ENCODE measurements around the gene NOS1. TPM values are rescaled to one million over a fixed set of nuclear protein-coding genes. Genes with fewer than 3 reads are reported as not detected.
A peak's percentile ranks its signal among the peaks of the same experiment; 100 is the strongest.

NOS1 gene
- total RNA-seq, 1 donor from 2014 or later, result 0.11 TPM

- intact Hi-C loops (cut with DNase I), result loop anchor here (1.0 to 10.0 kb wide), 4 partner anchors 132 to 470 kb away; no protein-coding TSS in a partner anchor
- ATAC-seq, result peak; percentile 64
These were observed 5.7 kb upstream of the NOS1 start for GRCh38 chr12:117367006-117367638.

GRCh38 chr12:117365049-117365616 is 3.7 kb upstream of the NOS1 start:
- intact Hi-C loops (cut with DNase I), result loop anchor here (5.0 to 10.0 kb wide), 2 partner anchors 130 to 307 kb away; no protein-coding TSS in a partner anchor
- DNase-seq (ENCODE audit: missing footprints), result no peak
- no peak for ATAC-seq

More at GRCh38 chr12:117367006-117367638, 5.7 kb upstream of the NOS1 start:
- DNase-seq (ENCODE audit: missing footprints), result no peak

- no peak for DNase-seq (ENCODE audit: missing footprints)
- ATAC-seq, result no peak
- intact Hi-C loops (cut with DNase I), result loop anchor here (10.0 kb wide), 1 partner anchor 129 kb away; no protein-coding TSS in a partner anchor
These were observed 2.6 kb upstream of the NOS1 start for GRCh38 chr12:117363953-117364486.

GRCh38 chr12:117363056-117363662 is 1.7 kb upstream of the NOS1 start:
- DNase-seq (ENCODE audit: missing footprints), result no peak
- intact Hi-C loops (cut with DNase I), result loop anchor here (10.0 kb wide), 1 partner anchor 128 kb away; no protein-coding TSS in a partner anchor
- no peak for ATAC-seq

GRCh38 chr12:117362391-117362790 is 965 bp upstream of the NOS1 start:
- intact Hi-C loops (cut with DNase I), result loop anchor here (10.0 kb wide), 1 partner anchor 128 kb away; no protein-coding TSS in a partner anchor
- no peak for DNase-seq (ENCODE audit: missing footprints)

GRCh38 chr12:117361905-117362304 is 479 bp upstream of the NOS1 start:
- DNase-seq (ENCODE audit: missing footprints) (no peak), ATAC-seq (no peak)
- intact Hi-C loops (cut with DNase I), result loop anchor here (10.0 kb wide), 1 partner anchor 127 kb away; no protein-coding TSS in a partner anchor

More at GRCh38 chr12:117362391-117362790, 965 bp upstream of the NOS1 start:
- ATAC-seq, result no peak

GRCh38 chr12:117360551-117361346 is 677 bp downstream of the NOS1 start:
- intact Hi-C loops (cut with DNase I), result loop anchor here (10.0 kb wide), 1 partner anchor 126 kb away; no protein-coding TSS in a partner anchor
- DNase-seq (ENCODE audit: missing footprints) (no peak), ATAC-seq (no peak)

- DNase-seq (ENCODE audit: missing footprints) (no peak), ATAC-seq (no peak)
- intact Hi-C loops (cut with DNase I), result loop anchor here (10.0 kb wide), 1 partner anchor 125 kb away; no protein-coding TSS in a partner anchor
These were observed 1.2 kb downstream of the NOS1 start for GRCh38 chr12:117360222-117360550.

- ATAC-seq (no peak), DNase-seq (ENCODE audit: missing footprints) (no peak)
- intact Hi-C loops (cut with DNase I), result no loop called here
These were observed 2.2 kb downstream of the NOS1 start for GRCh38 chr12:117359029-117359845.

GRCh38 chr12:117356048-117356447 is 5.4 kb downstream of the NOS1 start:
- intact Hi-C loops (cut with DNase I), result no loop called here
- DNase-seq (ENCODE audit: missing footprints) (no peak), ATAC-seq (no peak)

- ATAC-seq (no peak), DNase-seq (ENCODE audit: missing footprints) (no peak)
- intact Hi-C loops (cut with DNase I), result no loop called here
These were observed 8.5 kb downstream of the NOS1 start for GRCh38 chr12:117352883-117353282.

GRCh38 chr12:117352206-117352605 is 9.2 kb downstream of the NOS1 start:
- intact Hi-C loops (cut with DNase I), result no loop called here
- DNase-seq (ENCODE audit: missing footprints), result no peak
- ATAC-seq, result no peak

GRCh38 chr12:117350140-117350539 is 11.3 kb downstream of the NOS1 start:
- DNase-seq (ENCODE audit: missing footprints) (no peak), ATAC-seq (no peak)
- intact Hi-C loops (cut with DNase I), result no loop called here

GRCh38 chr12:117347588-117347987 is 13.8 kb downstream of the NOS1 start:
- ATAC-seq (no peak), DNase-seq (ENCODE audit: missing footprints) (no peak)
- intact Hi-C loops (cut with DNase I), result no loop called here

- DNase-seq (ENCODE audit: missing footprints) (no peak), ATAC-seq (no peak)
- intact Hi-C loops (cut with DNase I), result no loop called here
These were observed 16.7 kb downstream of the NOS1 start for GRCh38 chr12:117344716-117345115.

- DNase-seq (ENCODE audit: missing footprints), result no peak
- no peak for ATAC-seq
- intact Hi-C loops (cut with DNase I), result no loop called here
These were observed 17.6 kb downstream of the NOS1 start for GRCh38 chr12:117343849-117344248.

- no peak for DNase-seq (ENCODE audit: missing footprints)
- no peak for ATAC-seq
- intact Hi-C loops (cut with DNase I), result no loop called here
These were observed 18.1 kb downstream of the NOS1 start for GRCh38 chr12:117343296-117343695.

GRCh38 chr12:117342682-117343081 is 18.7 kb downstream of the NOS1 start:
- intact Hi-C loops (cut with DNase I), result no loop called here
- DNase-seq (ENCODE audit: missing footprints) (no peak), ATAC-seq (no peak)
